ENCODE data around the gene CDK5RAP2.

The CDK5RAP2 gene

DNA sequence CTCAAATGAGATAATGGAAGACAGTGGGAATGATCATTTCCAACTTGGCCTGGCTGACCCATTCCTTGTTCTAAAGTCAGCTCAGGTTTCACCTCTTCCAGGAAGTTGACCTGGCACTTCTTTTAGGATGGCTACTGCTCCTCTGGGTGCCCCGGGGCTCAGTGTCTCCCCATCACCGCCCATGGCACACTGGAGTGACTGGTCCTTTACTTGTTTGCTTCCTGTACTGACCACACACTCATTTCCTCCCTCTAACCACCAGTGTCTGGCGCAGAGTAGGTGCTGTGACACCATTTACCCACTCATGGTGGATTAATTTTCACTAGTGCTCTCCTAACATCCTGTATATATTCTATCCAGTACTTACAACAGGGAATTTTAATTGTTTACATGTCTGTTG lies 183.5 kb downstream of the CDK5RAP2 start:
- POLR2A ChIA-PET: no interaction called here
- H3K36me3 ChIP-seq (ENCODE audit: control insufficient read depth in 2 of 2, insufficient read depth in 1 of 2, low read length in 2 of 2): peaks cover 15 to 93% of the 10 kb centered on the region in 2 experiments

DNA sequence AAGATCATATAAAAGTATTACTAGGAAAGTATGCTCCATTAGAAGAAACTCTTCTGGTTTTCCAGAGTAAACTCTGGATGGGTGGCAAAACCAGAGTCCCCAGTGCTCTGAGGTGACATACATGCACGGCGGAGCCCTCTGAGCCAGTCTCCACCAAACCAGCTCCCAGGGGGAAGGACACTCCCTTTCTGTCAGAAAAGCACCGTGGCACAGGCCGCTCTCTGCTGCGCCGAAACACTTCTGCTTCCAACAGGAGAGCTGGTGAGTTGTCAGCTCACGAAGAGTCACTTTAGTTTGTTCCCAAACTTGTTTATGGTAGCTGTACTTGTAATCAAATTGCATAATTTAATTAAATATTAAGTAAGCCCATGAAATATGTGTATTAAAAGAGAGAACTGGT lies 184.6 kb downstream of the CDK5RAP2 start:
- no peak for TF ChIP-seq ZNF548 (tag by site-specific recombination; IDR thresholded peaks at IDR 0.05)
- no peak for TF ChIP-seq ZNF266 (tag by site-specific recombination; IDR thresholded peaks at IDR 0.05; ENCODE audit: low read depth)
- TF ChIP-seq ZBTB17 (tag by site-specific recombination; IDR thresholded peaks at IDR 0.05): no peak
- no peak for TF ChIP-seq GLIS1 (tag by site-specific recombination; IDR thresholded peaks at IDR 0.05)
- no peak for TF ChIP-seq ZNF530 (tag by site-specific recombination; IDR thresholded peaks at IDR 0.05; ENCODE audit: low read depth)
- TF ChIP-seq ZNF221 (tag by site-specific recombination; IDR thresholded peaks at IDR 0.05; ENCODE audit: borderline replicate concordance): no peak
- TF ChIP-seq EGR2 (tag by site-specific recombination; IDR thresholded peaks at IDR 0.05; ENCODE audit: low read depth): no peak
- no peak for TF ChIP-seq ZNF747 (tag by site-specific recombination; IDR thresholded peaks at IDR 0.05)
- TF ChIP-seq, protein P1, sequence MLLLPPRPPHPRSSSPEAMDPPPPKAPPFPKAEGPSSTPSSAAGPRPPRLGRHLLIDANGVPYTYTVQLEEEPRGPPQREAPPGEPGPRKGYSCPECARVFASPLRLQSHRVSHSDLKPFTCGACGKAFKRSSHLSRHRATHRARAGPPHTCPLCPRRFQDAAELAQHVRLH (tag by site-specific recombination; IDR thresholded peaks at IDR 0.05): no peak
- no peak for TF ChIP-seq ZIC2 (tag by site-specific recombination; IDR thresholded peaks at IDR 0.05)
- TF ChIP-seq ZNF514 (tag by site-specific recombination; IDR thresholded peaks at IDR 0.05): no peak
- no peak for TF ChIP-seq ZNF394 (tag by site-specific recombination; IDR thresholded peaks at IDR 0.05; ENCODE audit: borderline replicate concordance)
- no peak for TF ChIP-seq ZSCAN30 (tag by site-specific recombination; IDR thresholded peaks at IDR 0.05)
- POLR2A ChIA-PET: no interaction called here
- no peak overlapping the region for H3K27ac ChIP-seq (ENCODE audit: extremely low read depth, low read depth, low read length)

More for the DNA sequence above, 183.5 kb downstream of the CDK5RAP2 start:
- Histone ChIP-seq H3K9me3 (ENCODE audit: control insufficient read depth, insufficient read depth, low read depth, low read length) (no peaks in the 10 kb centered on the region), H3K4me3 (ENCODE audit: low read depth, low read length) (no peak overlapping the region), H3K27ac (ENCODE audit: extremely low read depth, low read depth, low read length) (no peak overlapping the region), H3K4me1 (ENCODE audit: control insufficient read depth, insufficient read depth, low read length) (no peaks in the 10 kb centered on the region)
- TF ChIP-seq, protein P2, sequence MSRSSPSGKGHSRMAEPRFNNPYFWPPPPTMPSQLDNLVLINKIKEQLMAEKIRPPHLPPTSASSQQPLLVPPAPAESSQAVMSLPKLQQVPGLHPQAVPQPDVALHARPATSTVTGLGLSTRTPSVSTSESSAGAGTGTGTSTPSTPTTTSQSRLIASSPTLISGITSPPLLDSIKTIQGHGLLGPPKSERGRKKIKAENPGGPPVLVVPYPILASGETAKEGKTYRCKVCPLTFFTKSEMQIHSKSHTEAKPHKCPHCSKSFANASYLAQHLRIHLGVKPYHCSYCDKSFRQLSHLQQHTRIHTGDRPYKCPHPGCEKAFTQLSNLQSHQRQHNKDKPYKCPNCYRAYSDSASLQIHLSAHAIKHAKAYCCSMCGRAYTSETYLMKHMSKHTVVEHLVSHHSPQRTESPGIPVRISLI (tag by site-specific recombination; IDR thresholded peaks at IDR 0.05): no peak
- TF ChIP-seq, protein P3, sequence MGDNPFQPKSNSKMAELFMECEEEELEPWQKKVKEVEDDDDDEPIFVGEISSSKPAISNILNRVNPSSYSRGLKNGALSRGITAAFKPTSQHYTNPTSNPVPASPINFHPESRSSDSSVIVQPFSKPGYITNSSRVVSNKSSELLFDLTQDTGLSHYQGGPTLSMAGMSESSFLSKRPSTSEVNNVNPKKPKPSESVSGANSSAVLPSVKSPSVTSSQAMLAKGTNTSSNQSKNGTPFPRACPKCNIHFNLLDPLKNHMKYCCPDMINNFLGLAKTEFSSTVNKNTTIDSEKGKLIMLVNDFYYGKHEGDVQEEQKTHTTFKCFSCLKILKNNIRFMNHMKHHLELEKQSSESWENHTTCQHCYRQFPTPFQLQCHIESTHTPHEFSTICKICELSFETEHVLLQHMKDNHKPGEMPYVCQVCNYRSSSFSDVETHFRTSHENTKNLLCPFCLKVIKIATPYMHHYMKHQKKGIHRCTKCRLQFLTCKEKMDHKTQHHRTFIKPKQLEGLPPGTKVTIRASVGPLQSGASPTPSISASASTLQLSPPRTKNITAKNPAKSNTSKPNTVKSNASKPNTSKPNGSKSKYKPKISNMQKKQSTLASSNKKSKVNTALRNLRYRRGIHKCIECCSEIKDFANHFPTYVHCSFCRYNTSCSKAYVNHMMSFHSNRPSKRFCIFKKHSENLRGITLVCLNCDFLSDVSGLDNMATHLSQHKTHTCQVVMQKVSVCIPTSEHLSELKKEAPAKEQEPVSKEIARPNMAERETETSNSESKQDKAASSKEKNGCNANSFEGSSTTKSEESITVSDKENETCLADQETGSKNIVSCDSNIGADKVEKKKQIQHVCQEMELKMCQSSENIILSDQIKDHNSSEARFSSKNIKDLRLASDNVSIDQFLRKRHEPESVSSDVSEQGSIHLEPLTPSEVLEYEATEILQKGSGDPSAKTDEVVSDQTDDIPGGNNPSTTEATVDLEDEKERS (tag by site-specific recombination; IDR thresholded peaks at IDR 0.05): no peak
- TF ChIP-seq ZNF324 (tag by site-specific recombination; IDR thresholded peaks at IDR 0.05) (no peak), ZNF48 (tag by site-specific recombination; IDR thresholded peaks at IDR 0.05) (no peak), SP2 (tag by site-specific recombination; IDR thresholded peaks at IDR 0.05) (no peak), KLF9 (tag by site-specific recombination; IDR thresholded peaks at IDR 0.05; ENCODE audit: low read depth) (no peak), ZNF350 (tag by site-specific recombination; IDR thresholded peaks at IDR 0.05) (no peak), IKZF3 (tag by site-specific recombination; IDR thresholded peaks at IDR 0.05) (no peak), ZBTB1 (tag by site-specific recombination; IDR thresholded peaks at IDR 0.05) (no peak), ZBTB8A (tag by site-specific recombination; IDR thresholded peaks at IDR 0.05) (no peak)
- TF ChIP-seq, protein P4, sequence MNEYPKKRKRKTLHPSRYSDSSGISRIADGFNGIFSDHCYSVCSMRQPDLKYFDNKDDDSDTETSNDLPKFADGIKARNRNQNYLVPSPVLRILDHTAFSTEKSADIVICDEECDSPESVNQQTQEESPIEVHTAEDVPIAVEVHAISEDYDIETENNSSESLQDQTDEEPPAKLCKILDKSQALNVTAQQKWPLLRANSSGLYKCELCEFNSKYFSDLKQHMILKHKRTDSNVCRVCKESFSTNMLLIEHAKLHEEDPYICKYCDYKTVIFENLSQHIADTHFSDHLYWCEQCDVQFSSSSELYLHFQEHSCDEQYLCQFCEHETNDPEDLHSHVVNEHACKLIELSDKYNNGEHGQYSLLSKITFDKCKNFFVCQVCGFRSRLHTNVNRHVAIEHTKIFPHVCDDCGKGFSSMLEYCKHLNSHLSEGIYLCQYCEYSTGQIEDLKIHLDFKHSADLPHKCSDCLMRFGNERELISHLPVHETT (tag by site-specific recombination; IDR thresholded peaks at IDR 0.05): no peak
- TF ChIP-seq, protein P5, sequence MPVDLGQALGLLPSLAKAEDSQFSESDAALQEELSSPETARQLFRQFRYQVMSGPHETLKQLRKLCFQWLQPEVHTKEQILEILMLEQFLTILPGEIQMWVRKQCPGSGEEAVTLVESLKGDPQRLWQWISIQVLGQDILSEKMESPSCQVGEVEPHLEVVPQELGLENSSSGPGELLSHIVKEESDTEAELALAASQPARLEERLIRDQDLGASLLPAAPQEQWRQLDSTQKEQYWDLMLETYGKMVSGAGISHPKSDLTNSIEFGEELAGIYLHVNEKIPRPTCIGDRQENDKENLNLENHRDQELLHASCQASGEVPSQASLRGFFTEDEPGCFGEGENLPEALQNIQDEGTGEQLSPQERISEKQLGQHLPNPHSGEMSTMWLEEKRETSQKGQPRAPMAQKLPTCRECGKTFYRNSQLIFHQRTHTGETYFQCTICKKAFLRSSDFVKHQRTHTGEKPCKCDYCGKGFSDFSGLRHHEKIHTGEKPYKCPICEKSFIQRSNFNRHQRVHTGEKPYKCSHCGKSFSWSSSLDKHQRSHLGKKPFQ (tag by site-specific recombination; IDR thresholded peaks at IDR 0.05): no peak
- CTCF ChIA-PET: interaction anchor here (0.9 kb wide), 1 partner anchor 42 kb away, joined by 3 read pairs; no protein-coding TSS in a partner anchor

More for the DNA sequence above, 184.6 kb downstream of the CDK5RAP2 start:
- CTCF ChIA-PET: interaction anchor here (0.5 to 0.6 kb wide), 2 partner anchors 12 to 137 kb away, joined by 3 read pairs; no protein-coding TSS in a partner anchor
- H3K4me1 ChIP-seq (ENCODE audit: control insufficient read depth, insufficient read depth, low read length): no peaks in the 10 kb centered on the region
- H3K36me3 ChIP-seq (ENCODE audit: control insufficient read depth in 2 of 2, insufficient read depth in 1 of 2, low read length in 2 of 2): peaks cover 8 to 94% of the 10 kb centered on the region in 2 experiments; a peak in 2 of 3 replicates
- no peaks in the 10 kb centered on the region for H3K9me3 ChIP-seq (ENCODE audit: control insufficient read depth, insufficient read depth, low read depth, low read length)
- H3K4me3 ChIP-seq (ENCODE audit: low read depth, low read length): no peak overlapping the region
